Activated T-cell treated with anti-CD3 and anti-CD28 coated beads, Interleukin-2, amount 50 U/mL, for 72 hours (primary cell): Measurements from ENCODE around the gene SHISA9. TPM values are rescaled to one million over a fixed set of nuclear protein-coding genes. Genes with fewer than 3 reads are reported as not detected.

Experiments
- ATAC-seq, 2 donors: fragments of 150-1000 bp; cut with Tn5 transposase; replicated peaks in 1 of 2; 2 replicates each; pipeline ENCODE4 v1.10.0; 2021; ENCODE audit warnings: moderate library complexity in 2 of 2, mild to moderate bottlenecking in 1 of 2
- DNase-seq, 2 donors: peaks; one replicate each; pipeline ENCODE4 v3.0.0; 2021 to 2022; ENCODE audit warnings: mixed read lengths in 1 of 2
- H3K27ac Mint-ChIP-seq: one replicate; pipeline ENCODE4 v1.8.0; 2022; ENCODE audit warnings: mild to moderate bottlenecking, moderate library complexity, mixed read lengths
- H3K27me3 Mint-ChIP-seq: one replicate; pipeline ENCODE4 v1.8.0; 2022; ENCODE audit warnings: low read depth, mixed read lengths
- H3K36me3 Mint-ChIP-seq, 2 donors: one replicate each; pipeline ENCODE4 v1.8.0; 2022; ENCODE audit warnings: mixed read lengths in 2 of 2, mild to moderate bottlenecking in 1 of 2; ENCODE audit not compliant: insufficient read depth in 2 of 2
- H3K4me1 Mint-ChIP-seq: one replicate; pipeline ENCODE4 v1.8.0; 2022; ENCODE audit warnings: low read depth, mixed read lengths
- H3K4me3 Mint-ChIP-seq, 2 donors: one replicate each; pipeline ENCODE4 v1.8.0; 2022; ENCODE audit warnings: mild to moderate bottlenecking in 2 of 2, mixed read lengths in 2 of 2, moderate library complexity in 2 of 2
- H3K9me3 Mint-ChIP-seq, 2 donors: one replicate each; pipeline ENCODE4 v1.8.0; 2022; ENCODE audit warnings: mixed read lengths in 2 of 2
- total RNA-seq, 2 donors: library from RNA; stranded (reverse); gene quantifications; one replicate each; pipeline ENCODE4 v1.2.3, GENCODE V29; 2022

Gene SHISA9
- total RNA-seq, 2 donors from 2014 or later: 0.14 TPM; not detected in 1

GRCh38 chr16:13018026-13018425, 116.6 kb downstream of the SHISA9 start:
- Mint-ChIP-seq H3K36me3 (no peaks in the 10 kb centered on the region), H3K4me1 (no peaks in the 10 kb centered on the region), H3K9me3 (peaks cover 0 to 2% of the 10 kb centered on the region in 2 donors), H3K27me3 (no peaks in the 10 kb centered on the region), H3K27ac (no peak overlapping the region), H3K4me3 (no peak overlapping the region)
- ATAC-seq (no peak), DNase-seq (no peak)

DNA sequence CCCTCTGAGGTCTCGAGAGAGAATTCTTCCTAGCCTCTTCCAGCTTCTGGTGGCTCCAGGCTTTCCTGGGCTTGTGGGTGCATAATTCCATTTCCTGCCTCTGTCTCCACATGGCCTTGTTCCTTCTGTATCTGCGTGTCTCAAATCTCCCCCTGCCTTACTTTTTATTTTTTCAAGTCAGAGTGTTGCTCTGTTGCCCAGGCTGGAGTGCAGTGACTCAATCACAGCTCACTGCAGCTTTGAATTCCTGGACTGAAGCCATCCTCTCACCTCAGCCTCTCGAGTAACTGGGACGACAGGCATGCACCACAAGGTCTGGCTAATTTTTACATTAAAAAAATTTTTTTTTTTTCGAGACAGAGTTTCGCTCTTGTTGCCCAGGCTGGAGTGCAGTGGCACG, 120.6 kb downstream of the SHISA9 start:
- Mint-ChIP-seq H3K36me3 (no peaks in the 10 kb centered on the region), H3K27me3 (no peaks in the 10 kb centered on the region)

DNA sequence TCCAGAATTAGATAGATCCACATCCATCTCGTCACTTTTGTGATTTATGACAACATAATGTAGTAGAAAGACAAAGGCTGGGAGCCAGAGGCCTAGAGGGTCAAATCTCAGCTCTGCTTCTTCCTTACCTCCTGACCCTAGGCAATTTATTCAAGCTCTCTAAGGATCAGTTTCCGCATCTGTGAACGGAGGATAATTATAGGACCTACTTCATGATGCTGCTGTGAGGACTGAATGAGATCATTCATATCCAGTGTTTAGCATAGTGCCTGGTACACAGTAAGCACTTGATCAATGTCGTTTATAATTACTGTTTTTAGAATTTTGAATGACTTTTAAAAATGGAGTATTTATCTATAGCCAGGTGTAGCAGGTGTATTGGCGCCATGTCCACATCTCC, 128.4 kb downstream of the SHISA9 start:
- Mint-ChIP-seq H3K4me1 (no peaks in the 10 kb centered on the region), H3K36me3 (no peaks in the 10 kb centered on the region), H3K27me3 (no peaks in the 10 kb centered on the region), H3K9me3 (peaks cover 12 to 13% of the 10 kb centered on the region in 2 donors), H3K4me3 (no peak overlapping the region), H3K27ac (no peak overlapping the region)
- no peak for DNase-seq
- ATAC-seq: no peak

More for the DNA sequence above, 120.6 kb downstream of the SHISA9 start:
- DNase-seq: no peak
- ATAC-seq: no peak
- peaks cover 5 to 6% of the 10 kb centered on the region in 2 donors for H3K9me3 Mint-ChIP-seq
- H3K4me1 Mint-ChIP-seq: no peaks in the 10 kb centered on the region
- no peak overlapping the region for H3K4me3 Mint-ChIP-seq
- H3K27ac Mint-ChIP-seq: no peak overlapping the region

DNA sequence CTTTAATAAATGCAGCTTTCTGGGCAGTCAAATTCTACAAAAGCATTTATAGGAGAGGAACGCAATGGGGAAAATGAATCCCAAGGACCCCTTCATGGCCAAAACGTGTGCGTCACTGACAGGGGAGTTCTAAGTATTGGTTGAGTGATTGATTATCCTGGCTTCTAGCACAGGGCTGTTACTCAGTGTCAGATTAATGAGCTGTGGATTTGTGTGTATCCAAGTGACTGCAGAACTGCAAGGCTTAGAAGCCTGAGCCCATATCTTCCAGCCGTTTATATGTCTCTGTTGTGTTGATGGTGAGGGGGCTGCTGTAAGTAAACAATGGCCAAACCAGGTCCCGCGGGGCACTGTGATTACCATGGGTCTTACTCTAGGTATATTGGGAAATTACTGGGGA, 129.4 kb downstream of the SHISA9 start:
- DNase-seq: no peak
- no peaks in the 10 kb centered on the region for H3K36me3 Mint-ChIP-seq

GRCh38 chr16:13032911-13033310, 131.5 kb downstream of the SHISA9 start:
- H3K27me3 Mint-ChIP-seq: no peaks in the 10 kb centered on the region
- H3K27ac Mint-ChIP-seq: no peak overlapping the region
- peaks cover 9 to 14% of the 10 kb centered on the region in 2 donors for H3K9me3 Mint-ChIP-seq
- no peaks in the 10 kb centered on the region for H3K36me3 Mint-ChIP-seq
- H3K4me3 Mint-ChIP-seq: no peak overlapping the region
- H3K4me1 Mint-ChIP-seq: no peaks in the 10 kb centered on the region
- ATAC-seq: no peak
- no peak for DNase-seq

More for the DNA sequence above, 129.4 kb downstream of the SHISA9 start:
- Mint-ChIP-seq H3K4me3 (no peak overlapping the region), H3K9me3 (peaks cover 12 to 13% of the 10 kb centered on the region in 2 donors), H3K4me1 (no peaks in the 10 kb centered on the region), H3K27me3 (no peaks in the 10 kb centered on the region), H3K27ac (no peak overlapping the region)
- no peak for ATAC-seq

- H3K4me1 Mint-ChIP-seq: no peaks in the 10 kb centered on the region
- ATAC-seq: no peak
- H3K9me3 Mint-ChIP-seq: peaks cover 14 to 15% of the 10 kb centered on the region in 2 donors
- no peak overlapping the region for H3K27ac Mint-ChIP-seq
- DNase-seq: peak; percentile 11 to 27
- H3K4me3 Mint-ChIP-seq: no peak overlapping the region
- H3K27me3 Mint-ChIP-seq: no peaks in the 10 kb centered on the region
- peaks cover 2 to 6% of the 10 kb centered on the region in 2 donors for H3K36me3 Mint-ChIP-seq
Measured at GRCh38 chr16:13036600-13036999, 135.2 kb downstream of the SHISA9 start.

- Mint-ChIP-seq H3K4me3 (no peak overlapping the region), H3K4me1 (no peaks in the 10 kb centered on the region), H3K27ac (no peak overlapping the region), H3K9me3 (peaks cover 13 to 15% of the 10 kb centered on the region in 2 donors), H3K36me3 (peaks cover 2 to 6% of the 10 kb centered on the region in 2 donors), H3K27me3 (no peaks in the 10 kb centered on the region)
- ATAC-seq (no peak), DNase-seq (no peak)
Measured at GRCh38 chr16:13038591-13038990, 137.2 kb downstream of the SHISA9 start.

DNA sequence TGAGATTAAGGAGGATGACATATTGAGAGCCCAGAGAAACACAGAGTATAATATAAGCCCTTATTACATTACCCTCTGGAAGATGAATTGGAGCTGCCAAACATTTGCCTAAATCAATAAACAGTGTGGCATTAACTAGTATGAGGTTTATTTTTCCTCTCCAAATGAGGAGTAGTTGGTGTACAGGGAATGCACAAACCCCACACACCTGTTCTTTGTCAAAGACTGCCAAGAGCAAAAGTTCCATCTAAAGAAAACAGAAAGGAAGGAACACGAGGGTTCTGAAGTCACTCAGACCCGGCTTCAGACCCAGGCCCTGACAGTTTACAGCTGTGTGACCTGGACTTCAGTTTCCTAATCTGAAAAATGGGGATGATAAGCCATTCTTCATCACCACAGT, 138.1 kb downstream of the SHISA9 start:
- no peak overlapping the region for H3K27ac Mint-ChIP-seq
- peaks cover 13 to 15% of the 10 kb centered on the region in 2 donors for H3K9me3 Mint-ChIP-seq
- no peak overlapping the region for H3K4me3 Mint-ChIP-seq
- ATAC-seq (no peak), DNase-seq (no peak)
- peaks cover 2 to 6% of the 10 kb centered on the region in 2 donors for H3K36me3 Mint-ChIP-seq
- no peaks in the 10 kb centered on the region for H3K4me1 Mint-ChIP-seq
- no peaks in the 10 kb centered on the region for H3K27me3 Mint-ChIP-seq

- Mint-ChIP-seq H3K4me1 (no peaks in the 10 kb centered on the region), H3K27me3 (no peaks in the 10 kb centered on the region)
- no peak for ATAC-seq
Measured at GRCh38 chr16:13041180-13041579, 139.8 kb downstream of the SHISA9 start.

DNA sequence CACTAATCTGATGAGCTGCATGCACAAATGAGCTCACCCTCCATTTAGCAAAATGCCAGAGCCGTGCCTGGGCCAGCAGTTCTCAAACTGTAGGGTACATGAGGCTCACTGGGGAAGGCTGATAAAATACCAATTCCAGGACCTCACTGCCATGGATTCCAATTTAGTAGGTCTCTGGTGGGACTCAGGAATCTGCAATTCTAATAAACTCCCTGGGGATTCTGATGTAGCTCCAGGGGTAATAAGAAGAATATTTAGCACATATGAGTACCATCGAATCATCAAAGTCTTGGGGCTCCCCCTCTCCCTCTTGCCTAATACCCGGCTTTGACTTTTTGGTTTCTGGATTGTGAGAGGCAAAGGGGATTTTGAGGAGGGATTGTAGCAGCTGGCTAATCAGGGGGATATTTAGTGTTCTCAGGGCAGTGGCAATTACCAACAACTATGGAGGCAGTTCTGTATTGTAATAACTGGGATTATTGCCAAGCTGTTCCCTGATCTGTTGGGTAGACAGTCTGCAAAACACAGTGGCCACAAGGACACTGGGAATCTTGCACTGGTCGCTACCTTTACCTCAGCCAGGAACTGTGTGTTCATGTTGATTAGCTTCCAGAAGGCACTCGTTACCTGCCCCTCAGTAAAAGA, 140.4 kb downstream of the SHISA9 start:
- Mint-ChIP-seq H3K9me3 (peaks cover 10 to 15% of the 10 kb centered on the region in 2 donors), H3K27ac (no peak overlapping the region), H3K27me3 (no peaks in the 10 kb centered on the region), H3K36me3 (peaks cover 2 to 6% of the 10 kb centered on the region in 2 donors), H3K4me3 (no peak overlapping the region), H3K4me1 (no peaks in the 10 kb centered on the region)
- ATAC-seq: no peak
- no peak for DNase-seq

More at GRCh38 chr16:13041180-13041579, 139.8 kb downstream of the SHISA9 start:
- peaks cover 2 to 6% of the 10 kb centered on the region in 2 donors for H3K36me3 Mint-ChIP-seq
- no peak for DNase-seq
- peaks cover 11 to 15% of the 10 kb centered on the region in 2 donors for H3K9me3 Mint-ChIP-seq
- no peak overlapping the region for H3K4me3 Mint-ChIP-seq
- no peak overlapping the region for H3K27ac Mint-ChIP-seq

DNA sequence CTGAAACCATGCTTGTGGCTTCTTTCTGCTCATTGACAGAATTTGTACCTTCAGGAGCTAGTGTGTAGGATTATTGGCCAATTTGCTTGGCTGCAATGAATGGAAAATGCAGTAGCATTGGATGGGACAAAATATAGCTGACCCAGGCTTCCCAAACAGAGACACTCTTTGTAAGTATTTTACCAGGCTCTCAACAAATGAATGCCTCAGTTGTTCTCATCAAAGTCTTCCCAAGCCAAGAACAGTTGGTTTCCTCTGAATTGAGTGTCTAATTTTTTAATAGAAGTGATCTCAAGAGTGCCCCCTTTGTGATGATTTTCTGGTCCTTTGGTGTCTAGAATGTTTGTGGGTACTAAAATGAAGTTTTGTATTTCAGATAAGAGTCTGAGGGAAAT, 140.9 kb downstream of the SHISA9 start:
- no peak for ATAC-seq
- no peaks in the 10 kb centered on the region for H3K27me3 Mint-ChIP-seq

GRCh38 chr16:13046061-13046821, 144.8 kb downstream of the SHISA9 start:
- no peaks in the 10 kb centered on the region for H3K4me1 Mint-ChIP-seq
- no peak overlapping the region for H3K4me3 Mint-ChIP-seq
- H3K27ac Mint-ChIP-seq: no peak overlapping the region
- peaks cover 6 to 11% of the 10 kb centered on the region in 2 donors for H3K9me3 Mint-ChIP-seq
- DNase-seq (no peak), ATAC-seq (no peak)
- no peaks in the 10 kb centered on the region for H3K27me3 Mint-ChIP-seq
- H3K36me3 Mint-ChIP-seq: peaks cover 0 to 3% of the 10 kb centered on the region in 2 donors

More for the DNA sequence above, 140.9 kb downstream of the SHISA9 start:
- Mint-ChIP-seq H3K4me1 (no peaks in the 10 kb centered on the region), H3K27ac (no peak overlapping the region), H3K9me3 (peaks cover 10 to 12% of the 10 kb centered on the region in 2 donors), H3K4me3 (no peak overlapping the region), H3K36me3 (peaks cover 2 to 6% of the 10 kb centered on the region in 2 donors)
- no peak for DNase-seq

DNA sequence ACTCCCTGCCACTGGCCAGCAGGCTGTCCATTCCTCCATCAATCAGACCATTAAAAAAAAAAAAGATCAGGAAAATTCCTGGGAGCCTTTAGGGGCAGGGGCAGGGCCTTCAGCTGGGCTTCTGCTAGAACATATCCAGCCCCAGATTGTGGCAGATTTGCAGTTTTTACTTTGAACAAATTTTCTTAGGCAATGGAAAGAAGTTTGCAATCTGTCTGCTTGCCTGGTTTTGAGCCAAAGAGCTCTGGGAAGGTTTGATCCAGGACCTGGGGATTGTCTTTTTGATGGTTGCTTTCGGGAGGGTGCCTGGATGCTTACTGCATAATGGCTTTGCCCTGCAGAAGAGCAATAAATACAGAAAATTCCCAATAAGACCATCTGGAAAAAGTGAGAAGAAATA, 145.9 kb downstream of the SHISA9 start:
- H3K4me3 Mint-ChIP-seq: no peak overlapping the region
- DNase-seq: no peak
- peaks cover 0 to 3% of the 10 kb centered on the region in 2 donors for H3K36me3 Mint-ChIP-seq
- no peaks in the 10 kb centered on the region for H3K4me1 Mint-ChIP-seq
- peaks cover 6 to 11% of the 10 kb centered on the region in 2 donors for H3K9me3 Mint-ChIP-seq
- ATAC-seq: no peak
- no peaks in the 10 kb centered on the region for H3K27me3 Mint-ChIP-seq
- H3K27ac Mint-ChIP-seq: no peak overlapping the region
